Bladder microvascular endothelial cell (primary cell): ENCODE measurements around the gene RBFA. TPM values are rescaled to one million over a fixed set of nuclear protein-coding genes. Genes with fewer than 3 reads are reported as not detected.

ENCODE experiments used
- total RNA-seq: library from RNA; depleted of rRNA; stranded (reverse); fragments of >200 nt; gene quantifications from 2 replicates; pipeline ENCODE4 v1.2.3, GENCODE V29; 2014

RBFA gene, protein sequence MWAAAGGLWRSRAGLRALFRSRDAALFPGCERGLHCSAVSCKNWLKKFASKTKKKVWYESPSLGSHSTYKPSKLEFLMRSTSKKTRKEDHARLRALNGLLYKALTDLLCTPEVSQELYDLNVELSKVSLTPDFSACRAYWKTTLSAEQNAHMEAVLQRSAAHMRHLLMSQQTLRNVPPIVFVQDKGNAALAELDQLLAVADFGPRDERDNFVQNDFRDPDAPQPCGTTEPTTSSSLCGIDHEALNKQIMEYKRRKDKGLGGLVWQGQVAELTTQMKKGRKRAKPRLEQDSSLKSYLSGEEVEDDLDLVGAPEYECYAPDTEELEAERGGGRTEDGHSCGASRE
- total RNA-seq, result 30.4 and 37.8 TPM in 2 replicates

DNA sequence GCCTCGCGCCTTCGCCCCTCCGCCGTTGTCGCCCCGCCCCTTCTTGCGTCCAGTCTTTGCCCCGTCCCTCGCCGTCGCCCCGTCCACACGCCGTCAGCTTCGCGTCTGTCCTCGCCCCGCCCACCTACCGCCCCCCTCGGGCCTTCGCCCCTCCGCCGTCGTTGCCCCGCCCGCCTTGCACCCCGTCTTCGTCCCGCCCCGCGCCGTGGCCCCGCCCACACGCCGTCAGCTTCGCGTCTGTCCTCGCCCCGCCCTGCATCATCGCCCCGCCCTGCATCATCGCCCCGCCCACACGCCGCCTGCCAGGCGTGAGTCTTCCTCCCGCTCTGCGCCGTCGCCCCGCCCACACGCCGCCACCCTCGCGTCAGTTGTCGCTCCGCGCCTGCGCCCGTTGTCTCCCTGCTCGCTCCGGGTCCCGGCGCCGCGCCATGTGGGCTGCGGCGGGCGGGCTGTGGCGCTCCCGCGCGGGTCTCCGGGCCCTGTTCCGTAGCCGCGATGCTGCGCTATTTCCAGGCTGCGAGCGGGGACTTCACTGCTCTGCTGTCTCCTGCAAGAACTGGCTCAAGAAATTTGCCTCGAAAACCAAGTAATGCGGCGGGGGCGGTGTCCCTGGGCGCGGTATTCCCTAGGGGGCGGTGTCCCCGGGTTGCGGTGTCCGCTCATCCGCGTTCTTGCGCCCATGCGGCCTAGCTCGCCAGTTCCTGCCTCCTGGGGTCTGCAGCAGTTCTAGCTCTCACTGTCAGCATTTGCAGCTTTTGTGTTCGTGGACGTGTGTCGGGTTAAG, at the start of gene RBFA:
Gene RBFA, plus strand, starts transcription at position 367 of the 784 bp plus-strand sequence. Its CDS starts 62 bp downstream, at position 429.

DNA sequence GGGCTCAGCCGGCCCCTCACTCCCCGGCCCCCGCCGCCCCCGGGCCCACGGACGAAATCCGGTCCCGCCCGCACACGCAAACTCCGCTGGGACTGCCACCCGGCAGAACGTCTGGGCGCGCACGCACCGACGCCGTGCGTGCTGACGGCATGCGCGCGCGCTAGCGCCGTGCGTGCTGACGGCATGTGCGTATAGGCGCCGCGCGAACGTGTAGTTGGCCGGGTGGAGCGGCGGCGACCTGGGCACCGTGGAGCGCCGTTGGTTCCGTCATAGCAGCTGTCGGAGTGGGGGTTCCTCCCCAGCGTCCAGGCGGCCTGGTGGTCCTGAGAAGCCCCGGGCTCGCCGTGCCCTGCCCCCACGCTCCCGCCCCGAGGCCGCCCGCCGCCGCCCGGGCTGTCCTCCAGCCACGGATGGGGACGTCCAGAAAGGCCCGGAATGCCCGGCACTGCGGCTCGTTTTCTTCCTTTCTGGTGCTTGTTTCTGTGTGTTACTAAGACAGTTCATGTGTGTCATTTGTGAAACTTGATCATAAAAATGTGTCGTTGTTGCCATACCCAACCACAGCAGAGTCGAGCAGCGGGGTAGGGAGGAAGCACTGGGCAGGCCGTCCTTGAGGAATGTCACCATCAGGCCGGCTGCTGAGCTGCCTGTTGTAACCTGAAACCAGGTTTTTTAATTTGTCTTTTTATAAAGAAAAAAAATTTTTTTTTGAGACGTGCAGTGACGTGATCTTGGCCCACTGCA, 45.6 kb upstream of the RBFA start, which contains the start of gene TXNL4A:
Gene TXNL4A, minus strand, starts transcription at position 113 of the 744 bp plus-strand sequence. CDS start 171 bp downstream, outside the sequence.

Other genes starting within 250 kb of the RBFA start
- gene KCNG2, start 236.5 kb upstream of the RBFA start, total RNA-seq, result 0.63 TPM in 1 of 2 replicates, not detected in the other
- 40.3 and 43.1 TPM in 2 replicates for gene SLC66A2, start 82.8 kb upstream of the RBFA start, total RNA-seq
- 4.5 and 7.1 TPM in 2 replicates for gene HSBP1L1, start 69.8 kb upstream of the RBFA start, total RNA-seq
- gene TXNL4A, start 45.9 kb upstream of the RBFA start, total RNA-seq, result 38.7 and 74.1 TPM in 2 replicates
- gene ADNP2, start 74.8 kb downstream of the RBFA start, total RNA-seq, result 8.3 and 13.6 TPM in 2 replicates
- gene PARD6G, start 213.1 kb downstream of the RBFA start, total RNA-seq, result 0.97 and 25.0 TPM in 2 replicates